GM23338 (cell line): Measurements from ENCODE around the gene ATP6V0A4.

Experiments
- CREB1 ChIP-seq: fragments of 250-450 bp; sonication (Bioruptor Pico); IDR thresholded peaks from 2 replicates; pipeline ENCODE4 v1.5.0; 2020; ENCODE audit warnings: low read depth, mild to moderate bottlenecking, moderate library complexity
- CTCF ChIP-seq, 2 experiments: fragments of 200-600 bp in 1 of 2; sonication (generic) in 1 of 2; conservative IDR thresholded peaks; 2 replicates each; pipeline versions ENCODE4 v1.5.1 to v1.6.1; 2016 to 2017; ENCODE audit warnings: antibody characterized with exemption in 2 of 2, low read depth in 2 of 2, mild to moderate bottlenecking in 2 of 2, moderate library complexity in 1 of 2
- ETS1 ChIP-seq: IDR thresholded peaks from 2 replicates; pipeline ENCODE4 v1.6.1; 2016; ENCODE audit warnings: antibody characterized with exemption
- EZH2 ChIP-seq: fragments of 200-600 bp; sonication (generic); IDR thresholded peaks from one replicate; pipeline ENCODE4 v1.8.0; 2017; ENCODE audit warnings: antibody characterized with exemption, mild to moderate bottlenecking, low read depth; ENCODE audit not compliant: unreplicated experiment
- EZH2phosphoT487 ChIP-seq: fragments of 200-600 bp; sonication (generic); IDR thresholded peaks from one replicate; pipeline ENCODE4 v1.8.1; 2018; ENCODE audit warnings: antibody characterized with exemption; ENCODE audit not compliant: unreplicated experiment
- JUNB ChIP-seq: IDR thresholded peaks from one replicate; pipeline ENCODE4 v1.6.1; 2016; ENCODE audit warnings: antibody characterized with exemption; ENCODE audit not compliant: unreplicated experiment
- NANOG ChIP-seq: IDR thresholded peaks from 2 replicates; pipeline ENCODE4 v1.6.1; 2016; ENCODE audit warnings: antibody characterized with exemption, borderline replicate concordance
- POLR2AphosphoS5 ChIP-seq: IDR thresholded peaks from 2 replicates; pipeline ENCODE4 v1.6.1; 2016; ENCODE audit warnings: antibody characterized with exemption, low read depth
- STAT1 ChIP-seq: IDR thresholded peaks from one replicate; pipeline ENCODE4 v1.6.1; 2016; ENCODE audit warnings: antibody characterized with exemption; ENCODE audit not compliant: unreplicated experiment
- ZNF331 ChIP-seq: fragments of 250-450 bp; sonication (Bioruptor Pico); IDR thresholded peaks from 2 replicates; pipeline ENCODE4 v1.5.0; 2020; ENCODE audit warnings: low read depth, mild to moderate bottlenecking, moderate library complexity
- ZNF462 ChIP-seq: fragments of 250-450 bp; sonication (Bioruptor Pico); IDR thresholded peaks from 2 replicates; pipeline ENCODE4 v1.5.0; 2020; ENCODE audit warnings: mild to moderate bottlenecking, moderate library complexity
- TF ChIP-seq, protein P1 (sequence below): IDR thresholded peaks from one replicate; pipeline ENCODE4 v1.6.1; 2018; ENCODE audit warnings: antibody characterized with exemption; ENCODE audit not compliant: unreplicated experiment

DNA sequence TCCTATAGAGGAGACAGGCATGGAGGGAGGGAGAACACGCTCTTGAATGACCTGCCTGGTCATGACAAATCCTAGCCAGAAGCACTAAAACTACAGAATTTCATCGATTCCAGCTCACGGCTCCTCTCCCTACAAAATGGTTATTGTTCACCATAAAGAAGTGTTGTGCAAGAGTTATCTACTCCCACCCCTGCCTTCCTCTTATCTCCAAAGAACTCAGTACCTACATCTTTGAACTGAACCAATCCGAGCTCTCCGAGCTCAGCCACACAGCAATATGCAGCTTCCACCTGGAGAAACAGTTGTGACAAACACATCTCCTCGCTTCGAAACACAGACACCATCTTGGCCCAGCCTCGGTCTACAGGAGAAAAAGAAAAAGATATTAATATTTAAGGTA, 27.1 kb downstream of the ATP6V0A4 start:
- no peak for TF ChIP-seq ETS1
- no peak for TF ChIP-seq EZH2
- TF ChIP-seq CTCF (conservative IDR thresholded peaks at IDR 0.05; ENCODE audit: low read depth in 2 of 2), result no peak
- no peak for TF ChIP-seq JUNB
- no peak for TF ChIP-seq EZH2phosphoT487
- TF ChIP-seq POLR2AphosphoS5, result no peak
- TF ChIP-seq NANOG, result no peak
- no peak for TF ChIP-seq STAT1
- TF ChIP-seq CREB1 (CRISPR knock-in tag), result no peak
- TF ChIP-seq ZNF462 (CRISPR knock-in tag), result no peak
- TF ChIP-seq, protein P1, sequence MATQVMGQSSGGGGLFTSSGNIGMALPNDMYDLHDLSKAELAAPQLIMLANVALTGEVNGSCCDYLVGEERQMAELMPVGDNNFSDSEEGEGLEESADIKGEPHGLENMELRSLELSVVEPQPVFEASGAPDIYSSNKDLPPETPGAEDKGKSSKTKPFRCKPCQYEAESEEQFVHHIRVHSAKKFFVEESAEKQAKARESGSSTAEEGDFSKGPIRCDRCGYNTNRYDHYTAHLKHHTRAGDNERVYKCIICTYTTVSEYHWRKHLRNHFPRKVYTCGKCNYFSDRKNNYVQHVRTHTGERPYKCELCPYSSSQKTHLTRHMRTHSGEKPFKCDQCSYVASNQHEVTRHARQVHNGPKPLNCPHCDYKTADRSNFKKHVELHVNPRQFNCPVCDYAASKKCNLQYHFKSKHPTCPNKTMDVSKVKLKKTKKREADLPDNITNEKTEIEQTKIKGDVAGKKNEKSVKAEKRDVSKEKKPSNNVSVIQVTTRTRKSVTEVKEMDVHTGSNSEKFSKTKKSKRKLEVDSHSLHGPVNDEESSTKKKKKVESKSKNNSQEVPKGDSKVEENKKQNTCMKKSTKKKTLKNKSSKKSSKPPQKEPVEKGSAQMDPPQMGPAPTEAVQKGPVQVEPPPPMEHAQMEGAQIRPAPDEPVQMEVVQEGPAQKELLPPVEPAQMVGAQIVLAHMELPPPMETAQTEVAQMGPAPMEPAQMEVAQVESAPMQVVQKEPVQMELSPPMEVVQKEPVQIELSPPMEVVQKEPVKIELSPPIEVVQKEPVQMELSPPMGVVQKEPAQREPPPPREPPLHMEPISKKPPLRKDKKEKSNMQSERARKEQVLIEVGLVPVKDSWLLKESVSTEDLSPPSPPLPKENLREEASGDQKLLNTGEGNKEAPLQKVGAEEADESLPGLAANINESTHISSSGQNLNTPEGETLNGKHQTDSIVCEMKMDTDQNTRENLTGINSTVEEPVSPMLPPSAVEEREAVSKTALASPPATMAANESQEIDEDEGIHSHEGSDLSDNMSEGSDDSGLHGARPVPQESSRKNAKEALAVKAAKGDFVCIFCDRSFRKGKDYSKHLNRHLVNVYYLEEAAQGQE, result no peak
- no peak for TF ChIP-seq ZNF331 (CRISPR knock-in tag)
